CD4-positive, alpha-beta T cell treated with Interleukin-21 for 1 hour (primary cell): ENCODE data around the gene AIFM3.
"Not testable (repeated sequence)": the region's sequence is repeated elsewhere in the genome, so short reads cannot be mapped to it uniquely, and the experiment has no call there.

Source experiments
- DNase-seq: peaks from one replicate; pipeline ENCODE4 v3.0.0-alpha.2; 2020

AIFM3 gene

DNA sequence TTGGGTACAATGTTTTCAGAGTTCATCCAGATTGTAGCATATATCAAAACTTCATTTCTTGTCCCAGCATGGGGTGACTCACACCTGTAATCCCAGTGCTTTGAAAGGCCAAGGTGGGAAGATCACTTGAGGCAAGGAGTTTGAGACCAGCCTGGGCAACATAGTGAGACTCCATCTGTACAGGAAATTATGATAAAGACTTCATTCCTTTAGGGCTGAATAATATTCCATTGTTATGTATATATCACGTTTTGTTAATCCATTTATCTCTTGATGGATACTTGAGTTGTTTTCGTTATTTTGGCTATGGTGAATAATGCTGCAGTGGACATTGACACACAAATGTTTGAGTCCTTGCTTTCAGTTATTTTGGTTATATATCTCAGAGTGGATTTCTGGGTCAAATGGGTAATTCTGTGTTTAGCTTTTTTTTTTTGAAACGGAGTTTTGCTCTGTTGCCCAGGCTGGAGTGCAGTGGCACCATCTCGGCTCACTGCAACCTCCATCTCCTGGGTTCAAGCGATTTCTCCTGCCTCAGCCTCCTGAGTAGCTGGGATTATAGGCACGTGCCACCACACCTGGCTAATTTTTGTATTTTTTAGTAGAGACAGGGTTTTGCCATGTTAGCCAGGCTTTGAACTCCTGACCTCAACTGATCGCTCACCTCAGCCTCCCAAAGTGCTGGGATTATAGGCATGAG, 24.7 kb upstream of the AIFM3 start:
- not testable (repeated sequence) for DNase-seq

DNA sequence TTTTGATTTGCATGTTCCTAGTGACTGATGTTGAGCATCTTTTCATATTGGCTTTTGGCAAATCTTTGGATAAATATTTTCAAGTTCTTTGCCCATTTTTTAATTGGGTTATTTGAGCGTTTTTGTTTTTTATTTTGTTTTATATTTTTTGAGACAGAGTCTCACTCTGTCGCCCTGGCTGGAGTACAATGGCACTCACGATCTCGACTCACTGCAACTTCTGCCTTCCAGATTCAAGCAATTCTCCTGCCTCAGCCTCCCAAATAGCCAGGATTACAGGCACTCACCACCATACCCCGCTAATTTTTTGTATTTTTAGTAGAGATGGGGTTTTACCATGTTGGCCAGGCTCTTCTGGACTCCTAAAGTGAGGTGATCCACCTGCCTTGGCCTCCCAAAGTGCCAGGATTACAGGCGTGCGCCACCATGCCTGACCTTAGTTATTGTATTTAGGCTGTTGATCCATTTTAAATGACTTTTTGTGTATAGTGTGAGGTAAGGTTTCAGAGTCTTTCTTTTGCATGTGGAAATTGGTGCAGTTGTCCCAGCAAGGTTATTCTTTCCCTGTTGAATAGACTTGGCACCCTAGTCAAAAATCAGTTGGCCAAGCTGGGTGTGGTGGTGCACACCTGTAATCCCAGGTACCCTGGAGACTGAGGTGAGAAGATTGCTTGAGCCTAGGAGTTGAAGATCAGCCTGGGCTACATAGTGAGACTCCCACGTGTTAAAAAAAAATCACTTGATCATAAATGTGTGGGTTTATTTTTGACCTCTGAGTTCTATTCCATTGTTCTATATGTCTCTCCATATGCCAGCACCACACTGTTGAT, 23.7 kb upstream of the AIFM3 start:
- DNase-seq = no peak

DNA sequence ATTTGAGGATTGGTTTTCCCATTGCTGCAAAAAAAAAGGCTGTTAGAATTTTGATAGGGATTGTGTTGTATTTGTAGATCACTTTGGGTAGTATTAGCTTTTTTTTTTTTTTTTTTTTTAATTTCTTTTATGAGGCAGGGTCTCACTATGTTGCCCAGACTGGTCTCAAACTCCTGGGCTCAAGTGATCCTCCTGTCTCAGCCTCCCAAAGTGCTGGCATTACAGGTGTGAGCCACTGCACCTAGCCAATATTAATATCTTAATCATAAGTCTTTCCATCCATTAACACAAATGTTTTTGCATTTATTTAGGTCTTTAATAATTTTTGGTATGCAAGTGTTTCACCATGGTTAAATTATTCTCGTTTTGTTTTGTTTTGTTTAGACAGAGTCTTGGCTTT, 23.0 kb upstream of the AIFM3 start:
- no peak for DNase-seq

DNA sequence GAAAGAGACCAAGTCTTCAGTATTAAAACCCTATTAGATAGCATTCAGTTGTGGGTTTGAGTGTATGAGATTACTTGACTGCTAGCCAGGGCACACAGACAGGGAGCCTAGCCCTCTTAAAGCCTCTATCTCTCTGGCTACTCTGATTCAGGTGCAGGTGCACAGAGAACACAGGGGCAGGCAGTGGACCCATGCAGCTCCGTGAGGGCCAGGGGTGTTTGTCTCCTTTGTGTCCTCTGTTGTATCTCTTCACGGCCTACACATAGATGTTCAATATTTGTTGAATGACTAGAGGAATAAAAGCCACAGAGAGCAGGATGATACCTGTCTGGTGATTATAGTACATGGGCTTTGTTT, 21.5 kb upstream of the AIFM3 start:
- DNase-seq = no peak

DNA sequence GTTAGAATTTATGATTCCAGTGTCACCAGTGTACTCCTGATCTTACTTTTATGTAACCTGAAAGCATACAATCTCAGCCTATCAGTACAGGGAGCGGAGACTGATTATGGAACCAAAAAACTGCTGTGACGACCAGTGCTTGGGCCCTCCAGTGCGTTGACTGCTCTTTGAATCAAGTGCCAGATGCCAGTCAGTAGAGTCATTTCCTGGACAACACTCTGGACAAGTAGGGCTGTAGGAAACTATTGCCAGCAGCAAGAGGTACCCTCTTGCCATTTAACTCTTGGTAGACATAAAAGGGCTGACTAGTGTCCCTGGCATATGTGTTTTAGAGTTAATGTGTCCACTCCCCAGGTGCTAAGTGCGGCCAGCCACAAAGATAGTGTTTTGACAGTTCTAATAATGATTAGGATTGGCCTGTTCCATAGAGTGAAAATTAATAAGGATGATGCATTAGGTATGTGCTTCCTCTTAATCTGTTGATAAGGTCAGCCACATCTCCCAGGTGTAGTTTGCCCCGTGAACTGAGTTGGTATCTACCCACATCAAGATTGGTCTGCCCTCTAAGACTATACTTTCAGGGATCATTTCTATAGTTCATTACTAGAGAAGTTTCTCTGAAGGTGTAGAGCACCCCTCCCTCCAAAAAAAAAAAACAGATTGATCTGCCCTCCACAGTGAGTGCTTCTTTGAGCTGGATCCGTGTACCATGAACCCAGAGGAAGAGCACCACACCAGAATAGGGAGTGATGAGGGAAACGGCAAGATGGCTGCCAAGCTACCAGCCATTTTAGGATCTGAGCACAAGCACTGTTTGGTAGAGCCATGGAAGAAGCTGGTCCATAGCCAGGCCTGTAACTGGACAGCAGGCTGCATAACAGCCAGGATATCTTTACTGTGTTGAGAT, 20.7 kb upstream of the AIFM3 start:
- DNase-seq = no peak

DNA sequence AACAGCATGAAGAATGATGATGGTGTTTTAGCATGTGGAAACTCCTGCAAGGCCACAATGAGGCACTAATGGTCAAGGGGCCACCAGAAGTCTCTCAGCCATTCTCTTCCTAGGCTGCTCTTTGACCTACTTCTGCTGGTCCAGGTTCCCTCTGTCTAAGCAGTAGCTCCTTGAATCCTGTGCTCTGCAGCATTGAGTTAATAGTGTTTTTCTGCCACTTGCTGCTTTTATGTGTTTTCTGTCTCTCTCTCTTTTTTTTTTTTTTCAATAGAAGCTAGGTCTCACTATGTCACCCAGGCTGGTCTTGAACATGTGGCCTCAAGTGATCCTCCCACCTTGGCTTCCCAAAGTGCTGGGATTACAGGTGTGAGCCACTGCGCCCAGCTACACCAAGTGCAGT, 20.1 kb upstream of the AIFM3 start:
- DNase-seq = no peak

DNA sequence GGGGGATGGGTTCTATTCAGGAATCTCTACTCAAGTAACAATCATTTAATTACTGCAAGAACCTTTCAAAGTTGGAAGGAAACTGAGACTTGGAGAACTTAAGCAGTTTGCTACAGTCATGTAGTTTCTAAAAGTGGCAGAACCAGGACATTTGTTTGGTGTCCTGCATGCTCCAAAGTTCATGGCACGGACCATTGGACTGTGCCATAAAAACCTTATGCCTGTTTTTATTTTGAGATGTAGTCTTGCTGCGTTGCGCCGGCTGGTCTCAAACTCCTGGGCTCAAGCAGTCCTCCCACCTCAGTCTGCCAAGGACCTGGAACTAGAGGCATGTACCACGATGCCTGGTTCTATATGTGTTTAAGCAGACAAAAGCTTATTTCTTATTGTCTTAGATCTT, 18.6 kb upstream of the AIFM3 start:
- DNase-seq = no peak

DNA sequence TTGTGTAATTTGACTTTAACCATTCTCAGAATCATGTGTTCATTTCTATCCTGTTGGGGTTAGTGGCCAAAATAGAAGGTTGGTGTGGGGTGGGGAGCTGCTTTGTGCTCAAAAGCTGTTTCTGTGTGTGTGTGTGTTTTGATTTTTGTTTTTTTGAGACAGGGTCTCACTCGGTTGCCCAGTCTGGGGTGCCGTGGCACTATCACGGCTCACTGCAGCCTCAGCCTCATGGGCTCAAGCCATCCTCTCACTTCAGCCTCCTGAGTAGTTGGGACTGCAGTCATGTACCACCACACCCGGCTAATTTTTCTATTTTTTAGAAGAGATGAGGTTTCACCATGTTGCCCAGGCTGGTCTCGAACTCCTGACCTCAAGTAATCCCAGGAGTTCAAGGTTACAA, 18.1 kb upstream of the AIFM3 start:
- no peak for DNase-seq

DNA sequence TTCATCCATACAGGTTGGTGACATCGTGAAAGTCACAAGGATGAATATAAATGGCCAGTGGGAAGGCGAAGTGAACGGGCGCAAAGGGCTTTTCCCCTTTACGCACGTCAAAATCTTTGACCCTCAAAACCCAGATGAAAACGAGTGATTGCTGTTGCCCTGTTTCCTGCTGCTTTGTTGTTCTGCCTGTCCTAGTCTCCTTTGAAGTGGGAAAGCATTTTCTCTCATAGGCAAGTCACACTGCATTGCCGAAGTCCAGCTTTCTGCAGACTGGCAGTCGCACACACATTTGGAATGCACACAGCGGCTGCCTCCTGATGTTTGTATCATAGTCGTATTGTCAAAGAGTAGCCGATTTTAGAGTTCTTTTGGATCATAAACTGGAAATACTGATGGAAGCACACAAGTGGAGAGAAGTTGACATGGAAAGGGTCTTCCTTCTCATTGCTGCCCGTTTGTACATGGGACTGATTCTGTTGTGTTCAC, 17.3 kb upstream of the AIFM3 start:
- DNase-seq = no peak

DNA sequence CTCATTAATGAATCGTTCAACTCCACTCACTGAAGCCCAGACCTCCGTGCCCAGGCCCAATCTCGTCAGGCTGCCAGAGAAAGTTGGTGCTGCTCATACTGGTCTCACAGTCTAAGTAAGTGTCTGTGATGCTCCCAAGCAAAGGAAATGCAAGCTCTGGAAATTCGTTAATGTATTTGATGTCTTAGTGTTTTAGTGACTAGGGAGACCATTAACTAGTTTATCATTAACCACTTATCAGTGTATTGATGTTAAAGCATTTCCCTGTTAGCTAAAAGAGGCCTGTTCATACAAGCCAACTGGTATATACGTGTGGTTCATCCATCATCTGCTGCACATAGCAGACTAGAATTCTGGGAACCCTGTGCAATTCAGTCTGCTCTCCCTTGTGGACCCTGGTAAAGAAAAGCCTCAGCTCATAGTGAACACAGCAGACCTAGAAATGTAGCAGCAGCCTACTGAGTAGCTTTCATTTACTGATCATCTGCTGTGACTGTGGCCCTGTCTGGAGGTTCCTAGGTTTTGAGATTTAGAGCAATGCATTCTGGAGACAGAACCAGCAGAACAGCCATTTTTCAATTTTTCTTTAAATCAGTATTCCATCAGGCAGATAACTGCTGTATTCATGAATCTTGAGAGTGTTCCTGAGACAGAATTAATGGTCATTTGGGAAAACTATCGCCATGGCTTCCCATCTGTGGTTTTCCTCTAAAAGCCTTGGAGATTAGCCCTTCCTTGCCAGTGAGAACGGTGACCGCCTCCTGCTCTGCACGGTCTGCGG, 15.7 kb upstream of the AIFM3 start:
- no peak for DNase-seq

DNA sequence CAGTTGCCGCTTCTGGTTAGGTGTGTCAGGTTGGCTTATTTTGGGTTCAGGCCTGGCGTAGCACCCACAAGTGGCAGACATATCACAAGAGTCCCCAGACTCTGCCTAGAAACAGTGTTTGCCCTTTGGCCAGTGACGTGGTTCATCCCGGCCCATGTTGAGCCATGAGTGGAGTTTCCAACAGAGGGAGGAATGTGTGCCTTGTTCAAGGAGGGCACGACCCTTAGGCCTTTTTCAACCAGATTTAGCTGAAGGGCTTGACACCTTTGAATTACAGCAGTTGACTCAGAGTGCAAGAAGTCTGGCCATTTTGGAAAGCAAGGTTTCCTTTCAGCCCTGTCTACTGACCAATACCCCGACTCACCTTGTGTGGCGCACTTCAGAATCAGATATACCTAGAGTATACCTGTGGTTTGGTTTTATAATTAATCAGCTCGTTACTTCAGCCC, 15.1 kb upstream of the AIFM3 start:
- no peak for DNase-seq

DNA sequence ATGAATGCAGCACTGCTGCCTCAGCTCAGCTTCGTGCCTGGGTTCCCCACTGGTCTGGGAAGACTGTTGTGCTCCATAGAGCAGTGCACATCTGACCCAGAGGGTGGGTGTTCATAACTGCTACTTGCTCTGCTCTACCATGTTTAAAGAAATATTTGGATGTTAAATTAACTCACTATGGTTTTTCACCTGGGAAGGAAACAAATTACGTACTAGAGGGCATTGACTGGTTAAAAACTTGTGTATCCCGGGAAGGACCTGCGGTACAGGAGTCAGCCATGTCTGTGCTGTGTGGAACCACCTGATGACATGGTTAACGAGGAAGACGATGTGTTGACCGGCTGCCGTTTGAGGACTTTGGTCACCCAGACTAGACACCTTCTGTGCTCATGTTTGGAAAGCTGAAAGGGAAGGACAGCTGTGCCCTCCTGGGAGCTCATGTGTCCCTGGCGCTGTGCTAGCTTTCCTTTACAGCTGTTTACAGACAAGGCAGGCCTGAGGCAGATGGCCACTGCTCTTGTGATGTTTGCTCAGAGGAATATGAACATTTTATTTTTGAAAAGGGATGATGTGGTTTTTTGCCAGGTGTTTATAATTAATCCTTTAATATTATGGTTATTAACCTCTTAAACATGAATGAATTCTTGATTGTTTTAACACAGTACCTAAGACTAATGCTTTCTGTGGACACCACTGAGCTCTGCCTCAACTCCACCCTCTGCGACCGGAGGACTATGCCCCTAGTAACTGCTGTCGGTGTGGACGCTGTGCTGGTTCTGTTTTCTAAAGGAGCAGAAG, 14.3 kb upstream of the AIFM3 start:
- no peak for DNase-seq

DNA sequence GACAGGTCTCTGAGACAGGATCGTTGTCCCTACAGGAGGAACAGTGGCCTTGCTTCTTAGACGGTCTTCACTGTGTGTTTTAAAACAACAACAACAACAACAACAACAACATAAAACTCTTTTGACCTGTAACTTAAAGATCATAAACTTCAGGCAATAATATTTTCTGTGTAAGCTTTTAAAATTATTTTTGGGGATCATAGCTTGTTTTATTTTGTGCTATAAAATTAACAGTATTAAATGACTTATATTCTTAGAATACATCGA, 13.8 kb upstream of the AIFM3 start:
- no peak for DNase-seq

DNA sequence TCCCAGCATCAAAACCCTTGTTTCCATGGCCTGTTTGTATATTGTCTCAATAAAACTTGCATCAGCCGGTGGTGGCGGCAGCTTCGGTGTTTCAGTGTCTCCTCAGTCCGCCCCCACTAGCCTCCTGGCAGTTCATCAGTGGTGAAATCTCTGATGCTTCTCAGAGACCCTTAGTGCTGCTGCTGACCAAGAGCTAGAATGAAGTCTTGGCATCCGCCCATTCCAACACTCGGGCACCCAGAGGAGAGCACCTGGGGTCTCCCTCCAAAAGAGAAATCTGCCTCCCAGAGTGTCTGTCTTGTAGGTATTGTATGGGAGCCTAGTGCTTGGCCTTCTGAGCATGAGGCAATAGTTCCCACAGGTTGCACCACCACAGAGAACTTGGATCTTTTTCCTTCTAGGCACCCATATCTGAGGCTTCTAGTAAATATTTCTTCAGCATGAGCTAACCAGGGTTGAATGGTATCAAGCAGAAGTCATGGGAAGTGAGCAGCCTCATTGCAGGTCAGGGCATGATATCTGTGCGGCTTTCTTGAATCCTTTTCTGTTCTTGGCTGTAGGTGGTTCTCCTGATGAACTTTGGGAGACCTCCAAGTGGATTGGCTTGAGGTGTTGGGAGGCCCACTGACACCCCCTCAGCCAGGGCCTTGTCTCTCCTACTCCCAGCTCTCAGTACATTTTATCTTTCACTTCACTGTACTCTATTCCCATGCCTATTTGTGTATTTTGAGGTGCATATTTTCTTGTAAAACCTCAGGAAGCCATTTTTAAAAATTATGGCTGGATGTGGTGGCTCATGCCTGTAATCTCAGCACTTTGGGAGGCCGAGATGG, 13.2 kb upstream of the AIFM3 start:
- DNase-seq = no peak

DNA sequence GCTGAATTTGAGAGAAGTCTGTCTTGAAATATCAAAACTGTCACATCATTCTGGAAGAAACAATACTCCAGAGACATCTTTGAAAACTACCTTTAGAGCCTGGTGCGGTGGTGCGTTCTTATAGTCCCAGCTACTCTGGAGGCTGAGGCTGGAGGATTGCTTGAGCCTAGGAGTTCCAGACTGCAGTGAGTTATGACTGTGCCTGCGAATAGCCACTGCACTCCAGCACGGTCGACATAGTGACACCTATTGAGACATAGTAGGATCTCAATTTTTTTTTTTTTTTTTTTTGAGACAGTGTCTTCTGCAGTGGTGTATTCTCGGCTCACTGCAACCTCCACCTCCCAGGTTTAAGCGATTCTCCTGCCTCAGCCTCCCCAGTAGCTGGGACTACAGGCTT, 11.5 kb upstream of the AIFM3 start:
- no peak for DNase-seq

DNA sequence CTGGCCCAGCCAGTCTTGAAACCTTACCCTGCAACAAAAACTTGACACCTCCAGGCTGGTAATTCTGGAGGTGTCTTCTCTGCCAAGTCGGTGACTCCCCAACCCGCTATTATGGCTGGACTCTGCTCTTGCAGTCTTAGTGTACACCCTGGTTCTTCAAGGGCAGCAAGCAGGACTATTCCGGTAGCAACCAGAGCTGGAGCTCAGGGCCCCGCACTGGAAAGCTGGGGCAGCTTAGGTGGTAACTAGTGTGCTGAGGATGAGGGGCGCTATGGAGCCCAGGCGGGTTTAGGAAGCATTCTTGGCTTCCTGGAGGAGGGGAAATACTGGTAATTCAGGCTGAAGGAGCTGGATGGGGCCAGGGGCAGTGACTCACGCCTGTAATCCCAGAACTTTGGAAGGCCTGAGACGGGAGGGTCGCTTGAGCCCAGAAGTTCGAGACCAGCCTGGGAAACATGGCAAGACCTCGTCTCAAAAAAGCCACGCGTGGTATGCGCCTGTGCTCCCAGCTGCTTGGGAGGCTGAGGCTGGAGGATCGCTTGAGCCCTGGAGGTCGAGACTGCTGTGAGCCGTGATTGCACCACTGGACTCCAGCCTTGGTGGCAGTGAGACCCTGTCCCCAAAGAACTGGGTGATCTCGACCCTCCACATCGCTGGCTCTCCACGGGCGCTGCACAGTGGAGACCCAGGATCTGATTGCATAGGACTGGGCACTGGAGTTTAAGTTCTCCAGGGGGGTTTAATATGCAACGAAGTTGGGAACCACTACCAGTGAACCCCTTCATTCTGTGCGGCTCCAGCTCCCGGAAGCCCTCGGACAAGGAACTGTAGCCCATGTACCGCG, 10.6 kb upstream of the AIFM3 start:
- DNase-seq = no peak

DNA sequence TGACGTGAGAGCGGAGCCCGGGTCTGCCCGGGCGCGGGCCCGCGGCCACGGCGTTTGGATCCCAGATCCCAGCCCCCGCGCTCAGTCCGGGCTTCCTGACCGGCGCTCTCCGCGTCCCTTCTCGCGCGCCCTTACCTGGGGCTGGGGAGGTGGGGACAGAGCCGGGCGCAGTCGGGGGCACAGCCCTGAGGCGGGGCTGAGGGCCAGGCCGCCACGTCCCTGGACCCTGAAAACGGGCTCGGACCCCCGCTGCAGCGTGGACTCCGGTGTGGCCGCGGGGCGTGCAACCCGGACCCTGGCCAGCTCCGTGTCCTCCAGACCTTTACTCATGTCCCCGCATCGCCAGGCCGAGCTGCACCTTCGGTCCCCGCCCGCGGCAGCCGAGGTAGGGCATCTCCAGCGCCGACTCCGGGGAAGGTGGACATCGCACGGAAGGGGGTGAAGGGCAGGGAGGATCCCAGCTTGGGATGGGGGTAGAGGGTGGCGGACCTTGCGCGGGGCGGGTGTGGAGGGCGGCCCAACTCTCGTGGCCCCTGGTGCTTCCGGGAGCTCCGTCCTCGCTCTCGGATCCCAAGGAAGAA, 9.9 kb upstream of the AIFM3 start:
- DNase-seq = no peak

DNA sequence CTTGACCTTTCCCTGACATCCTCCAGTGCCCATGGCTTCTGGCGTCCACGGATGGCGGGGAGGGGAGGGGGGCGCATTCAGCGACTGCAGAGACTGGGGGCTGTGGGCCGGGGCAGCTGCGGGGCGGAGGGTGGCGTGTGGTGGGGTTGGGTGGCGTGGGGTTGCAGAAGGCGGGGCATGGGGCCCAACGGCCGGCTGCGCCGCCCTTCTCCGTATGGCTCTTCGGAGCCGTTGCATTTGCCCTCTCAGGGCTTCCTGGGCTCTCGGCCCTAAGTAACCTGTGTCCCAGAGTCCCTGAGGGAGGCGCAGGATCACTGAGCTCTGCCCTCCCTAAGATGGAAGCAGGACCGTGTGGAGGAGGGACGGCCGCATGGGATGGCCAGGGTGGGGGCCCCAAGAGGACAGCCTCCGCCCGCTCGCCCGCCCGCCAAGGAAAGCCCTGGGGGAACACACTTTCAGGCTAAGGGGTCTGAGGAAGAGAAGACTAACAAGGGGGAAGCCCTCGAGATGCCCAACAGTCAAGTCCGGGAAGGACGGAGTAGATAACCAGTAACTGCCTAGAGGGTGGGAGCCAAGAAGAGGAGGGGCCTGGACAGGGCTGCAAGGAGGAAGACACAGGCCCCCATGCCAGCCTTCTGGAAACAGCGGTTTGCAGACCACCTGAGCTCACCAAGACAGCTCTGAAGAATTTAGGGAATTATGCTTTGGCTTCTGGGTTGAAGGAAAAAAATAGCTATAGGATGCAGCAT, 9.2 kb upstream of the AIFM3 start:
- no peak for DNase-seq
